Measurements from ENCODE around the gene TMPRSS9.

GRCh38 chr19:2451138-2451537 is 91.1 kb downstream of the TMPRSS9 start:
- TF ChIP-seq POLR2A (IDR thresholded peaks at IDR 0.05; ENCODE audit: low read length) (no peak), GATA1 (IDR thresholded peaks at IDR 0.05; ENCODE audit: low read depth, low read length) (no peak)

All from erythroblast (primary cell).